Stomach smooth muscle (tissue), 2 donors: Measurements from ENCODE around the gene ROR2.
"Not testable (repeated sequence)": the region's sequence is repeated elsewhere in the genome, so short reads cannot be mapped to it uniquely, and the experiment has no call there.

Experiments
- H3K27ac ChIP-seq: one replicate; pipeline ENCODE4 v1.7.0; 2013; ENCODE audit warnings: mild to moderate bottlenecking, low read length, inconsistent platforms
- H3K27me3 ChIP-seq, 2 donors: one replicate each; pipeline ENCODE4 v1.7.0; 2013; ENCODE audit warnings: low read length in 2 of 2; ENCODE audit not compliant: insufficient read depth in 2 of 2, control insufficient read depth in 1 of 2
- H3K36me3 ChIP-seq, 2 donors: one replicate each; pipeline ENCODE4 v1.7.0; 2013; ENCODE audit warnings: low read length in 2 of 2; ENCODE audit not compliant: control insufficient read depth in 2 of 2, insufficient read depth in 2 of 2
- H3K4me1 ChIP-seq: one replicate; pipeline ENCODE4 v1.7.0; 2013; ENCODE audit warnings: low read length; ENCODE audit not compliant: control insufficient read depth, insufficient read depth
- H3K4me3 ChIP-seq, 2 donors: one replicate each; pipeline ENCODE4 v1.7.0; 2013; ENCODE audit warnings: low read length in 2 of 2
- H3K9ac ChIP-seq, 2 donors: one replicate each; pipeline ENCODE4 v1.7.0; 2013; ENCODE audit warnings: low read length in 2 of 2, mild to moderate bottlenecking in 1 of 2
- H3K9me3 ChIP-seq, 2 donors: one replicate each; pipeline ENCODE4 v1.7.0; 2013; ENCODE audit warnings: low read length in 2 of 2; ENCODE audit not compliant: control insufficient read depth in 2 of 2
- donor health status: healthy.
- donor health status: Pancreatic carcinoma.

The ROR2 gene

DNA sequence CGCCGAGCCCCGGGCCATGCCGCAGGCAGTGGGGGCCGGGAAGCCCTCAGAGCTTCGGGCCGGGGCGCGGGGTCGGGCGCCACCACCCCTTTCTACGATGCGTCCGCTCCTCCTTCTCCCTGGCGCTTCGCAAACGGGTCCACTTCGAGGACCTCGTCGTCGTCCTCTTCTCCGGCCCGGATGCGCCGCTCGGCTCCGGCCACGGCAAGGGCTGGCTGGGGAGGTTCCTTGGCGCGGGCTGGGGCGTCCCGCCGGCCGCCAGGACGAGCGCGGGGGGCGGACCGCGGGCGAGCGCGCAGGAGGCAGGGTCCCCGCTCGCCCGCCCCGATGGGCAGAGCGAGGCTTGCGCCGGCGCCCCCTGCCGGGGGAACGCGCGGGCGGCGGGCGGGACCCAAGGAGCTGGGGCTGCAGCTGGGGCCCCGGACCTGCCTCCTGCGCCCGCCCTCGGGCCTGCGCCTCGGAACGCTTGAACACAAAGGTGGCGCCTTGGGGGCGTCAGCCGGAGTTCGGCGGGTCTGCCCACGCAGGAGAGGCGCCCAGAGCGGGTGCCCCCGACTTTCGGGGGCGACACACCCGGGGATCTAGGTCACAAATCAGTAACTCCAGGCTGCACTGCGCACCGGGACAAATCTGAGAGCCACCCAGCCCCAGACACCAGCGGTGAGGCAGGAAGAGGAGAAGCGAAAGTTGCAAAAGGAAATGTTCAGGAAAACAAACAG lies at the start of gene ROR2:
Gene ROR2 (minus strand): TSS at position 283 of the 719 bp plus-strand sequence.
- H3K27ac ChIP-seq: peak within 1 kb of the TSS; percentile 93
- H3K4me1 ChIP-seq: peaks cover 27% of the 10 kb centered on the region
- peak within 1 kb of the TSS; percentile 74 to 86 for H3K9ac ChIP-seq
- no peaks in the 10 kb centered on the region for H3K36me3 ChIP-seq
- peak within 1 kb of the TSS; percentile 74 to 89 for H3K4me3 ChIP-seq
- peaks cover 5 to 7% of the 10 kb centered on the region in 2 donors for H3K9me3 ChIP-seq
- H3K27me3 ChIP-seq: no peaks in the 10 kb centered on the region

DNA sequence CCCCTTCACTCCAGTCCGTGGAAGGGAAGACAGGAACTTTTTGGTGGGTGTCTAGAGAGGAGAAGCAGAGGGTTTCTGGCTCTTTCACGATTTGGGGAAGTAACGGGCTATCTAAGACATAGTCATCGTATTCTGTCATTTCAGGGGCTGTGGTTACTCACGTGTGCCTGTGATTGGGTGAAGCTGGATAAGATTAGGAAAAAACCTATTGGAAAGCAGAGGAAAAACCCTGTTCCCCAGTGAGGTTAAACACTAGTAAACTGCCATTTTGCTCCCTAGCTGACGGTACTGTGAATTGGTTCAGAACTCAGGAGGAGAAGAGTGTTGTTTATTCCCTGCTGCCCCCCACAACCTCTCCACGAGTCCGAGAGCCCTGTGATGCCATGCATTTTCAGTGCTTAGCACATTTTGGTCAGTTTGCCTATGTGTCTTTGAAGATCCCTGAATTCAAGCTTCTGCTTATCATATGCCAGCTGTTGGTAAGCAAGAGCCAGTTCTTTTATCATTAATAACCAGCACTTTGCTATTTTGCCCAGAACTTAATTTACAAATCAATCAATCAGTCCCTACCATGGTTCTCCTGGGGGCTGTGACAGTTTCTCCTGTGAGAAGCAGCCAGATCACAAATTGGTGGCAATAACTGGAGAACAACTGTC lies 45.1 kb upstream of the ROR2 start:
- H3K4me3 ChIP-seq: no peak overlapping the region

DNA sequence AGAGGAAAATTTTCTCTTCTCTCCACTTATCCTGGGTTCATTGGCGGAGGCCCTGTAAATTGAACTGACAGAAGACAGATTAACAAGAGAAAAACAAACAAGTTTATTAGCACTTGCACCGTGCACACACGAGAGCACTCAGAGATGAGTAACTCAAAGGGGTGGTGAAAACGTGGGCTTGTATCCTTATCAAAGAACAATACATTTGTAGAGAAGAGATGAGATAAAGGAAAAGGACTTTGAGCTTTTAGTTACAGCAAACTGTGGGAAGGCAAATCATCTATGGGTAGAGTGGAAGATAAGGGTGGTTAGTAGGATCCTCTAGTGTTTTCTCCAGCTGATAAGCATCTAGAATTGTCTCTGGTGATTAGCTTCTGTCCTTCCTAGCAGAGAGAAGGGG lies 44.4 kb upstream of the ROR2 start:
- no peaks in the 10 kb centered on the region for H3K4me1 ChIP-seq
- peaks cover 0 to 5% of the 10 kb centered on the region in 2 donors for H3K27me3 ChIP-seq
- no peak overlapping the region for H3K4me3 ChIP-seq
- no peaks in the 10 kb centered on the region for H3K36me3 ChIP-seq
- H3K27ac ChIP-seq: no peak overlapping the region
- H3K9ac ChIP-seq: no peak overlapping the region
- no peaks in the 10 kb centered on the region for H3K9me3 ChIP-seq

More for the DNA sequence above, 45.1 kb upstream of the ROR2 start:
- Histone ChIP-seq H3K9me3 (no peaks in the 10 kb centered on the region), H3K4me1 (no peaks in the 10 kb centered on the region), H3K27me3 (peaks cover 0 to 5% of the 10 kb centered on the region in 2 donors), H3K27ac (no peak overlapping the region), H3K36me3 (no peaks in the 10 kb centered on the region), H3K9ac (no peak overlapping the region)

DNA sequence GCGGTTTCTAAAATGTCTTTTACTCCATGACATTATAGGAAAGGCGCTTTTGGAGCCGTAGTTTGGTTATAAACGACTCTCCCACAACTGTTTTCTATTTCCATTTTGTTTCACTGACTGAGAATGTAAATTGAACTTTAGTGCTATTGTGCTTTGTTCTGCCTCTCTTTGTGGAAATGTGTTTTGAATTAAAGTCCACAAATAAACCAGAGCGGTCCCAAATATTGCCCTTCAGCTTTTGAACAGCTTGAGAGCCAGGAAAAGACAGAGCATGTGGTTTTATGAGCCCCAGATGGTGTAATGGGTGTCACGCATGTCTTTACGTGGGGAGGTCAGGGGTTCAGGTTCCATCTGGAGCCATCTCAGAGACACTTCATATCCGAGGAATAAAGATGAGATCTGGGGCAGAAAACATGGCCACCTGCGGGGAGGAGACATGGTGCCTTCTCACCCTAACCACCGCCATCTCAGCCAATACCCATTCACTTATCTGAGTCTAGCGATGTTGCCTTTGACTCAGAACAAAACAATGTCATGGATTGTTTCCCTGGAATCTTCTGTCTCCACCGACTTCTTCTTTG lies 42.5 kb upstream of the ROR2 start:
- Histone ChIP-seq H3K9me3 (no peaks in the 10 kb centered on the region), H3K9ac (no peak overlapping the region), H3K36me3 (no peaks in the 10 kb centered on the region), H3K27ac (no peak overlapping the region), H3K27me3 (peaks cover 0 to 5% of the 10 kb centered on the region in 2 donors), H3K4me3 (no peak overlapping the region), H3K4me1 (no peaks in the 10 kb centered on the region)

DNA sequence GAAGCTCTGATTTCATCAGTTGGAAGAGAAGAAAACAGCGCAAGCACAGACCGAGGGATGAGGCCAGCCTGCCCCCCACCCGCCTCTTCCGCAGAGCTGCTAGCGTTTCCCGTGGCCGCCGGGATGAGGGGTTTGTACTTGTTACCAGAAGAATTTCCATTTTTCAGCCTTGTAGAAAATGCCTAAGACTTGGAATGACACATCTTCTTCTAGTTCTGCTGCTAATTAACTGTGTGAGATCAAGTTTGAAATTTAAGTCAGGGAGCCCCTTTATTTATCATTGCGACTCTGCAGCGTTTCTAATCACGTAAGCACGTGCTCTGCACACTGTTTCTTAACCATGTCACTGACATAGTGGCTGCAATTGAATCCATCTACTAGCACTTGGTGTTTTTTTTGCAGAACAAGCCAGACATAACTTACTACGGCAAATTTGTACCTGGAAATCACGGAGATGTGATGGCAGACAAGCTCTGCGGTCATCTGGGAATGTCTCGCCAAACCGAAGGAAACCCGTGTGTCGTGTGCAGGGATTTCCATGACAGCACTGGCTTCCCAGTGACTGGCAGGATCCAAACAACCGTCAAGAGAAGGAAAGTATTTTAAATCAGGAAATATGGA lies 41.8 kb upstream of the ROR2 start:
- H3K27ac ChIP-seq: no peak overlapping the region
- H3K9me3 ChIP-seq: no peaks in the 10 kb centered on the region

DNA sequence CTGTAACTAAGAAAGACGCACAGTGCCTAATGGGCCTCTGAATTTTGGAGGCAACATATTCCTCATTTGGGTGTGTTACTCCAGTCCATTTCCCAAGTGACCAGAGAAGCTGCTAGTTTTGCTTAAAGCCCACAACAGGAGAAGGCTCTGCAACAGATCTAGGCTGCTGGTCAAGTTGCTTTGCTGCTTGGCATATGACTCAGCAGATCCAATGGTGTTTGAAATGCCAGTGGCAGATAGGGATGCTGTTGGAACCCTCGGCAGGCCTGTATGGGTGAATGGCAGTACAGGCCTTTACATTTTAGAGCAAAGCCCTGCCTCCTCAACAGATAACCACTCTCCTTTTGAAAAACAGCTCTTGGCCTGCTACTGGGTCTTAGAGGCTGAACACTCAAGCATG lies 36.2 kb upstream of the ROR2 start:
- Histone ChIP-seq H3K36me3 (no peaks in the 10 kb centered on the region), H3K27me3 (no peaks in the 10 kb centered on the region)

More for the DNA sequence above, 41.8 kb upstream of the ROR2 start:
- Histone ChIP-seq H3K27me3 (peaks cover 0 to 5% of the 10 kb centered on the region in 2 donors), H3K4me1 (no peaks in the 10 kb centered on the region), H3K4me3 (no peak overlapping the region), H3K36me3 (no peaks in the 10 kb centered on the region), H3K9ac (no peak overlapping the region)

DNA sequence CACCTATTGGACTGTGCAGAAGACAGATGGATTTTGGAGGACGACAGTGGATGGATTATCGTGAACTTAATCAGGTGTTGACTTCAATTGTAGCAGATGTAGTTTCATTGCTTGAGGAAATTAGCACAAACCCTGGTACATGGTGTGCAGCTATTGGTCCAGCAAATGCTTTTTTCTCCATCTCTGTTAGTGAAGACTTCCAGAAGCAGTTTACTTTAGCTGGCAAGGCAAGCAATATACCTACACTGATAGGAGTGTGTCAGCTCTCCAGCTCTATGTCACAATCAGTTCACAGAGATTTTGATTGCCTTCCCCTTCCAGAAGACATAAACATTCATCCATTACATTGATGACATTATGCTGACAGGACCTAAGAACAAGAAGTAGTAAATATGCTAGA lies 35.7 kb upstream of the ROR2 start:
- H3K4me3 ChIP-seq: no peak overlapping the region
- peaks cover 0 to 2% of the 10 kb centered on the region in 2 donors for H3K9me3 ChIP-seq
- H3K27ac ChIP-seq: no peak overlapping the region
- H3K27me3 ChIP-seq: no peaks in the 10 kb centered on the region
- no peaks in the 10 kb centered on the region for H3K4me1 ChIP-seq
- H3K36me3 ChIP-seq: no peaks in the 10 kb centered on the region
- no peak overlapping the region for H3K9ac ChIP-seq

More for the DNA sequence above, 36.2 kb upstream of the ROR2 start:
- no peak overlapping the region for H3K27ac ChIP-seq
- peaks cover 0 to 2% of the 10 kb centered on the region in 2 donors for H3K9me3 ChIP-seq
- no peak overlapping the region for H3K4me3 ChIP-seq
- H3K4me1 ChIP-seq: no peaks in the 10 kb centered on the region
- H3K9ac ChIP-seq: no peak overlapping the region

DNA sequence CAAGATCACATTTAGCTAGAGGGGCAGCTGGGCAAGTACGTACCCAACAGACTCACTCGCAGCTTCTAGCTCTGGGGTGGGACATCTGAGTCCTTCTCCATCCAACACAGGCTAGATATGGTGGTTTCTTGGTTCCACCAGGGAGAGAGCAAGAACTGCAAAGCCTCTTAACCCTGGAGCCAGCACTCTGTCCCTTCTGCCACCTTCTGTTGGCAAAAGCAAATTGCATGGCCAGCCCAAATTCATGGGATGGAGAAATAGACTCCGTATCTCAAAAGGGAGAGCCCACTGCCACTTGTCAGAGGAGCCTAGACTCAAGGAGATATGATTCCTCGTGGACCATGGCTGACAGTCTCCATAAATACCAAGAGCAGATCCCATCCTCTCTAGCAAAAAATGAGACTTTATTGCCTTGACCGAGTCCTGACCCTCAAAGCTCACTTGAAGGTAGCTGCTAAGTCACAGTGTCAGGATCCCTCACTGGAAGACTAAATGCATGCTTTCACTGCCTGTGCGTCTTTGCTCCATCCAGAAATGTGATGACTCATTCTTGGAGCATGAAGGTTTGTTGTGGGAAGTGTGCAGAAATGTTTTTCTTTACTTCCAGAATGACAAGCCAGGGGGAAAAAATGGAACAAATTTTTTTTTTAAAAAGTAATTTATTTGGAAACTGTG lies 28.8 kb upstream of the ROR2 start:
- peaks cover 0 to 2% of the 10 kb centered on the region in 2 donors for H3K9me3 ChIP-seq
- H3K27me3 ChIP-seq: no peaks in the 10 kb centered on the region
- H3K4me3 ChIP-seq: no peak overlapping the region
- H3K9ac ChIP-seq: no peak overlapping the region
- H3K36me3 ChIP-seq: no peaks in the 10 kb centered on the region
- H3K4me1 ChIP-seq: peaks cover 4% of the 10 kb centered on the region
- H3K27ac ChIP-seq: no peak overlapping the region

DNA sequence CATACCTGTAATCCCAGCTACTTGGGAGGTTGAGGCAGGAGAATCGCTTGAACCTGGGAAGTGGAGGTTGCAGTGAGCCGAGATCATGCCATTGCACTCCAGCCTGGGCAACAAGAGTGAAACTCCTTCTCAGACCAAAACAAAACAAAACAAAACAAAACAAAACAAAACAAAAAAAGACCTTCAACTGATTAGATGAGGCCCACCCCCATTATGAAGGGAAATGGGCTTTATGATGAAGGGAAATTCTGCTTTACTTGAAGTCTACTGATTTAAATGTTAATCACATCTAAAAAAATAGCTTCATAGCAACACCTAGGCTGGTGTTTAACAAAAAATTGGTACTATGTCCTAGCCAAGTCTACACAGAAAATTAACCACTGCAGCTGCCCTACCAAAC lies 25.2 kb upstream of the ROR2 start:
- not testable (repeated sequence) for H3K9ac ChIP-seq, H3K27ac ChIP-seq, H3K27me3 ChIP-seq, H3K36me3 ChIP-seq, H3K9me3 ChIP-seq, H3K4me3 ChIP-seq
- H3K4me1 ChIP-seq: peaks cover 12% of the 10 kb centered on the region

DNA sequence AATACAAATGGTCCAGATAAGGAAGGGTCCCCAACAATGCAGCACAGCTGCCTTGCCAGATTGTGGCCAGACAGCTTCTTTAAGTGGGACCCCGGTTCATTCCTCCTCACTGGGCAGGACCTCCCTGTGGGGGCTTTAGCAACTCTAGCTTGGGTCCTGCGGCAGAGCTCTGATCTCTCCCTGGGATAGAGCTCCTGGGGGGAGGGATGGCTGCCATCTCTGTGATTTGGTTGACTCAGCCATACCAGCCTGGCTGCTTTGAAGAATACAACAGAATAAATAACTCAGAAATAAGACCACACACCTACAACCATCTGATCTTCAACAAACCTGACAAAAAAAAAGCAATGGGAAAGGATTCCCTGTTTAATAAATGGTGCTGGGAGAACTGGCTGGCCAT lies 22.7 kb upstream of the ROR2 start:
- Histone ChIP-seq H3K9ac (no peak overlapping the region), H3K27me3 (no peaks in the 10 kb centered on the region), H3K4me3 (no peak overlapping the region), H3K4me1 (peaks cover 8% of the 10 kb centered on the region), H3K27ac (peak overlapping the region; percentile 31), H3K9me3 (no peaks in the 10 kb centered on the region), H3K36me3 (no peaks in the 10 kb centered on the region)
